Renal pelvis (tissue), 4 donors: ENCODE data around the gene SCN2B. TPM values are rescaled to one million over a fixed set of nuclear protein-coding genes. Genes with fewer than 3 reads are reported as not detected.
A peak's percentile ranks its signal among the peaks of the same experiment; 100 is the strongest.
"Not testable (repeated sequence)": the region's sequence is repeated elsewhere in the genome, so short reads cannot be mapped to it uniquely, and the experiment has no call there.

Experiments
- DNase-seq: peaks from one replicate; pipeline ENCODE4 v3.0.0-alpha.2; 2013
- polyA plus RNA-seq, 3 donors: library from polyadenylated mRNA; unstranded; fragments of 120-200 nt; gene quantifications; one replicate each; pipeline ENCODE4 v1.2.1, GENCODE V29; 2013; ENCODE audit not compliant: insufficient read length in 3 of 3

SCN2B gene
- polyA plus RNA-seq, 3 donors: 3.7 to 4.9 (median 4.9) TPM

GRCh38 chr11:118211006-118211405 is 34.6 kb upstream of the SCN2B start:
- DNase-seq: no peak

- DNase-seq: no peak
Observed at GRCh38 chr11:118210323-118210722, 33.9 kb upstream of the SCN2B start.

- no peak for DNase-seq
Observed at GRCh38 chr11:118209033-118209432, 32.6 kb upstream of the SCN2B start.

- DNase-seq: no peak
Observed at GRCh38 chr11:118207079-118207478, 30.6 kb upstream of the SCN2B start.

DNA sequence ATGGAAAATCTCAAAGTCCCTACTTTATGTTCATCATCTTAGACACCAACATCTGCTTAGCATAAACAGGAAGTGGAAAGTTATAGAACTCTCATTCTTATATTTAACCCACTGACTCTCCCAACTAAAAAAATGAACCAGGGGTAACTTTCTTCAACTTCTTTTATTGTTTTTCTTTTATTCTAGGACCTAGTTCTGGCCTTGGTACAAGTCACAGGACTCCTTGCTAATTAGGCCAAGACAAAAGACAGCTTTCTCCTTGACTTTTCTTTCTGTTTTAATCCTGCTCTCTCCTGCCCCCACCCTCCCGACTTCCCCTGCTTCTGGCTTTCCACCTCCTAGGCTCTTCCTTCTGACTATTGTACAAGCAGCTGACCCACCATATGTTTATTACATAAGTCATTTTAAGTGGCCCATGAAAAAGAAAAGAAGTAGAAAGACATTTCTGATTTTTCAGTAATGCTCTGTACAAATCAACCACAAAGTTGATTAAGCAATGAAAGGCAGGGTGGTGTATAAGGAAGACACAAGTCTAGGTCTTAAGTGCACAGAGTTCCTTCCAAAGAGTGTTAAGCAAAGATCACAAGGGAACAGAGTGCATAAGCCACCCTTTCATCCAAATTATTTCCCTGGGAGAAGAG is 30.1 kb upstream of the SCN2B start:
- DNase-seq: peak; percentile 33

GRCh38 chr11:118205606-118206378 is 29.4 kb upstream of the SCN2B start:
- DNase-seq: no peak

GRCh38 chr11:118202599-118203422 is 26.4 kb upstream of the SCN2B start:
- no peak for DNase-seq

GRCh38 chr11:118201966-118202365 is 25.5 kb upstream of the SCN2B start:
- DNase-seq: no peak

DNA sequence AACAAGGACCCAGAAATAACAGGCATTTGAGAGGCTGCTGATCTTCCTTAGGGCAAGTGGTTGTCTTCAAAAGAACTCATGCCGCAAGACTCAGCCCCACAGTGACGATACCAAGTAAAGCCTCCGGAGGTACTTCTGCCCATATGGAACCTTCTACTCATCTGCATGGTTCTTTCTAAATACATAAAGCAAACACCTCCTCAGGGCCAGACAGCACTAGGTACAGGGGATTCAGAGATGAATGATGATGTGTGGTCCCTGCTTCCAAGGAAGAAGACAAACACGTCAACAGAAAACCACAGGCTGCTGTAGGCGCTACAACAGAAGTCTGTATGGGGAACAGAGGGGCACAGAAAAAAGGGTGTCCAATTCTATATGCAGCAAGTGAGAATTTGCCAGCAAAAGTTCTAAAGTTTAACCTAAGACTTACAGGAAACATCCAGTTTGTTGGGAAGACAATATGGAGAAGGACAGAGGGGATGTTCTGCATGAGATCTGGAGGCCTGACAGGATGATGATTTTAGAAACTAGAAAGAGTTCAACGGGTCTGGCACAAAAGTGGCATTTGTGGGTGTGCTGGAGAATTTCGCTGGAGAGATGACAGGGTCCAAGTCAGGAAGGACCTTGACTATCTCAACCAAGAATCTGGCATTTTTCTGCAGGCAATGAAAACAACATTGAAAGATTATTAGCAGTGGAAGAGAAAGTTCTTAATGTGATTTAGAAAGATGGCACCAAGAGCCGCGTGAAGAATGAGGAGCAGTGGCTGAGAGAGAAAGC is 24.7 kb upstream of the SCN2B start:
- DNase-seq: no peak

DNA sequence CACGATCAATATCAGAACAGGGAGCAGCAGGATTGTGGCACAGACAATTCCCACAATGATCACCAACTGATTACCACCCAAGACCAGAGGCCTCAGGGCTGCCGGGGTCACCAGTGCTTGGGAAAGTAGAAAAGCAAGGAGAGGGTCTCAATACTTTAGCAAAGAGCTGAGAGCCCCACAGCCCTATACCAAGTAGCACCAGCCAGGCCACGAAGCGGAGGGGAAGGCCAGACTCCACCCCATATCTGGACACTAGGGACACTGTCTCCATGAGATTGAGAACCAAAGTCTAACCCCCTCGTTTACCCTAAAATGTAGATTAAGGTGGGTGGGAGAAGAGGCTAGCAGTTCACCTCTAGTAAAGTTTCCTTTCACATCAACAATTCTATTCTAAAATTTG is 24.1 kb upstream of the SCN2B start:
- no peak for DNase-seq

DNA sequence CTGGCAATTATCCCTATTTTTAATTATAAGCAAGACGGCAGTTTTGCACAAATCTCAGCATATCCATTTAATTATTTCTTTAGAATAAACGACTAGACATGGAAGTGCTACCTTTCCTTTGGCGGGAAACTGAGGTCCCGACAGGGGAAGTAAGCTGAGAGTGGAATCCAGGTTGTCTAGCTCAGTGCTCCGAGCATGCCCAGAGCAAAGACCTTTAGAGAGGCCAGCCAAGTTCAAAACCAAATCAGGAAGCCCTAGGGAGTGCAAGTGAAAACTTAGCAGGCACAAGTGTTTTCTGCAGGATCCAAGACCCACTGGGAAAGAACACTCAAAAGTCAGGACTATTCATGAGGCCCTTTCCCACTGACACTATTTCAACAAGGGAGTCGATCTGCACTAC is 22.7 kb upstream of the SCN2B start:
- no peak for DNase-seq

DNA sequence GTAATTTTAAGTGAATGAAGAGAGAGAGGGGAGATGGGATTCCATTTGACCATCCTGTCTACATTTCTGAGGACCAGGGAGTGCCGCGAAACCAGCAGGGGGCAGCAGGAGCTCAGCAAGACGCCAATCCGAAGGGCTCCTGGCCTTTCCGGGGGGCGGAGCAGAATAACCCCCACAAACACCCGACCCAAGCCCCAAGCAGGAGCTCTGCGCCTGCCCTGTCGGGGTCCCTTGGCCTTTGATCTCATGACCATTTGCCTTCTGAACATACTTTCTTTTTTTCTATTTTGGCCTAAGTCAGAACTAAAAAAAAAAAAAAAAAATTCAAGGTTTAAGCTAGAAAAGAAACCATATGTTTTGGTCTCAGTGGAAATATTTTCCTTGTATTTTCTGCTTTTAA is 21.9 kb upstream of the SCN2B start:
- DNase-seq: peak; percentile 44

DNA sequence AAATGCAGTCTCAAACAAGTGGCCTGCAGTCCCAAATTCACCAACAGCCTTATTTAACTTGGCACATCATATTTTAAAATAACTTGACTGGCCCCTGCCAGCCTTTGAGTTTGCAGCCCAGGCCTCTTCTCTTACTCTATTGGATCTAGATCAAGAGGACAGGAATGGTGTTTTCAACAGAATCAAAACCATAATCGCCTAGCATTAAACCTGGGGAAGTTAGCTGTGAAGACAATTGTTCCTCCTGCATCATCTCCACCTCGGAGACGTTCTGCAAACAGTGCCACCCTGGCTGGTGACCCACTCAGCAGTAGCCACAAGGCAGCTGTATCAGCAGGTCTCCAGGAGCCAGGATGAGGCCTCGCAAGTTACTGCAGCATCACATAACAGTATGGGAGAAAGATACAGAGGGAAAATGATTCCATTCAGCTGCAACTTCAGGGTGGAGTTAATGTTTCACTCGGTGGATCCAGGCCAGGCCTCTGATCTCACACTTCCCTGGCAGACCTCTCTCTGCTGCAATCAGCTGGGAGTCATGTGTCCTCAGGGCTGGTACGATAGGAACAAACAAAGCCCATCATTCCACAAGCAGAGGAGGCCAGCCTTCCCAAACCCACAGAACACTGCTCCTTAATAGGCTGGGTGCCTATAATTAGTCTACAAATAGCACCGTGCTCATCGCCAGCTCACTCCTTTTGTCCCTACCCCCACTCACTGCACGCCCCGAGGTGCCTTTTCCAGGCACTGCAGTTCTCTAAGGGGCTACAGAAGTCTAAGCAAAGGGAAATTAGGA is 18.6 kb upstream of the SCN2B start:
- DNase-seq: peak; percentile 44

DNA sequence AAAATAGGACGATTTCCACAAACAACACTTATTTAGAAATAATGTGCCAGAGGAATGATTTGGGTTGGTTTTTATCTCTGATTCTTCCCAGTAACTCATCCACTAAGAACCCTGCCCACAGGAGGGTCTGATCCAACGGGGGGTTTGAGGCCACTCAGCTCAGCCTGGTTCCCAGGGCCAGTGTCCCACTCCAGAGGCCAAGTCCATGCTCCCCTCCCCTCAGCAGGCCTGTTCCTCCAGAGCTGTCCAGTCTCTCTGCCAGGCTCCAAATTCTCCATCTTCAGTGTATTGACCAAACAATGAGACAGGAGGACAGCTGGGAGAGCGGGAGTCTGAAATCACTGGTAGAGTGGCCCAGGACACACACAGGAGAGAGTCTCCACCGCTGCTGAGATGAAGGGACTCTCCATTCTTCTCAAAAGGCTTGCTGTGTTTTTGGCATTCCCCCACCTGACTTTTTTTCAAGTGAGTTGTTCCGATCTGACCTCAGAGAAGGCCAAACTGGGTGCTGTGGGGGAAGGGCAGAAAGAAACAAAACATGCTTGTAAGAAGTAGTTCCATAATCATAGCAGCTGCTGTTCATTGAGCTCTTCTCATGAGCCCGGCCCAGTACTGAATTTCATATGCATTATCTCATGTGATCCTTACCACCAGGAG is 17.6 kb upstream of the SCN2B start:
- no peak for DNase-seq

DNA sequence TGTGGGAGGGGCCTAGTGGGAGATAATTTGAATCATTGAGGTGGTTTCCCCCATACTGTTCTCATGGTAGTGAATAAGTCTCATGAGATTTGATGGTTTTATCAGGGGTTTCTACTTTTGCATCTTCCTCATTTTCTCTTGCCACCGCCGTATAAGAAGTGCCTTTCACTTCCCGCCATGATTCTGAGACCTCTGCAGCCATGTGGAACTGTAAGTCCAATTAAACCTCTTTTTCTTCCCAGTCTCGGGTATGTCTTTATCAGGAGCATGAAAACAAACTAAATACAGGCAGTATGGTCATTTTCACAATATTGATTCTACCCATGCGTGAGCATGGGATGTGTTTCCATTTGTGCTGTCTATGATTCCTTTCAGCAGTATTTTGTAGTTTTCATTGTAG is 16.4 kb upstream of the SCN2B start:
- DNase-seq: not testable (repeated sequence)

- DNase-seq: not testable (repeated sequence)
Observed at GRCh38 chr11:118190942-118191506, 14.6 kb upstream of the SCN2B start.

DNA sequence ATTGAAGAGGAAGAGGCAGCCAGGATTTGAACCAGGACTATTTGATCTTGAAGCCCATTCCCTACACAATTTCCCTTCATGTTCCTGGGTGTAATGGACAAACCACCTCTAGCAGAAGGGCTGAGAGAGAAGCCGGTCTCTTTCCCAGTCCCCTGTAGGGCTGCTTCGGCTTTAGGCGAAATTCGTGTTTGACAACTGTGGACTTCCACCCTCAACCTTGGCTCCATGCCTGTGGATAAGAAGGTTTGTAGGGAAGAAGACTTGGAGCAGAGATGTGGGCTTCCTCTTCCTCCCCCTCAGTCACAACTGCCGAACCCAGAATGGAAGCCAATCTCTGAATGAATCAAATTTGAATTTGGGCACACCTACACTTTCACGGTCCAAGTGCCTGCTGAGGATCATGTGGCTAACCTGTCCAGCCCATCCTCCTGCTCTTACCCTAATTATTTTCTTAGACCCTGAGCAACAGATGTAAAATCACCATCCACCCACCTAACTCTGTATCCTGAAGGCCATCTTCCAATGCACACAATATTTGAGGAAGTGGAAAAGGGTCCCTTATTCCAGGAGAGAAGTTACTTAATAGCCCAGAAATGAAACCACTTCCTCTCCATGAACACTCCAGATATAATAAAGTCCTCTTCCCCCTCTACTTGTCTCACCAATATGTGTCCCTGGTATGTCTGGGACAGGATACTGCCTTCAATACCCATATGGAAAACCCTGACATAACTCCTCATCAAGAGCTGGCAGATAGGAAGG is 10.1 kb upstream of the SCN2B start:
- no peak for DNase-seq

- no peak for DNase-seq
Observed at GRCh38 chr11:118184784-118185579, 8.5 kb upstream of the SCN2B start.
